ENCODE data around the gene INTS7. TPM values are rescaled to one million over a fixed set of nuclear protein-coding genes. Genes with fewer than 3 reads are reported as not detected.
"Not testable (repeated sequence)": the region's sequence is repeated elsewhere in the genome, so short reads cannot be mapped to it uniquely, and the experiment has no call there.

Gene INTS7
- total RNA-seq, 1 donor from 2014 or later = 19.1 TPM

DNA sequence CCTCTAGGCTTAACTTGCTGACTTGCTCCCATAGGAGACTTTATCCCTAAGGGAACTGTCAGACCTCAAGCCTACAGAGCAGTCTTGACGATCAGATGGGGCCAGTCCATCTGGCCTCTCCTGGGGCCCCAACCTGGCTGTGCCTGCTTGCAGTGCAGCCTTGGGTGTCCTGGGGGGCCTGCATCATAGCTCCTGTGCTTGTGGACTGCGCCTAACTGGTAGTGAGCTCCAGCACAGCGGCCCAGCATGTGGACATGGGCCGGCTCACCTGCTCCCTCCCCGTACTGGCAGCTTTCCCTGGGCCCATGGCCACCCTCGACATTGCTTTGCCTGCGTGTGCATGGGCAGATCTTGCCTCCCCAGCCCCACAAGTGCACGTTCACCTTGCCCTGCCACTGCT lies 76.1 kb downstream of the INTS7 start:
- H3K9me3 Mint-ChIP-seq = no peaks in the 10 kb centered on the region
- DNase-seq = no peak
- ChIA-PET CTCF (no interaction called here), POLR2A (no interaction called here)
- H3K27ac Mint-ChIP-seq = no peak overlapping the region
- no peak overlapping the region for H3K4me3 Mint-ChIP-seq
- H3K27me3 Mint-ChIP-seq = no peaks in the 10 kb centered on the region
- no peak for TF ChIP-seq CTCF (IDR thresholded peaks at IDR 0.05)
- intact Hi-C loops (cut with micrococcal nuclease) = no loop called here
- ATAC-seq (ENCODE audit: low read depth) = no peak
- peaks cover 48% of the 10 kb centered on the region for H3K36me3 Mint-ChIP-seq (ENCODE audit: low read depth)
- no peaks in the 10 kb centered on the region for H3K4me1 Mint-ChIP-seq

DNA sequence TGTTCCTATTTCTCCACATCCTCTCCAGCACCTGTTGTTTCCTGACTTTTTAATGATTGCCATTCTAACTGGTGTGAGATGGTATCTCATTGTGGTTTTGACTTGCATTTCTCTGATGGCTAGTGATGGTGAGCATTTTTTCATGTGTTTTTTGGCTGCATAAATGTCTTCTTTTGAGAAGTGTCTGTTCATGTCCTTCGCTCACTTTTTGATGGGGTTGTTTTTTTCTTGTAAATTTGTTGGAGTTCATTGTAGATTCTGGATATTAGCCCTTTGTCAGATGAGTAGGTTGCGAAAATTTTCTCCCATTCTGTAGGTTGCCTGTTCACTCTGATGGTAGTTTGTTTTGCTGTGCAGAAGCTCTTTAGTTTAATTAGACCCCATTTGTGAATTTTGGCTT lies 81.3 kb downstream of the INTS7 start:
- POLR2A ChIA-PET; H3K27me3 Mint-ChIP-seq; H3K9me3 Mint-ChIP-seq; H3K4me1 Mint-ChIP-seq; H3K27ac Mint-ChIP-seq; intact Hi-C loops (cut with micrococcal nuclease); ATAC-seq (ENCODE audit: low read depth); H3K4me3 Mint-ChIP-seq; CTCF ChIA-PET; DNase-seq: not testable (repeated sequence)
- H3K36me3 Mint-ChIP-seq (ENCODE audit: low read depth) = peaks cover 18% of the 10 kb centered on the region

GRCh38 chr1:211953543-211953942 lies 81.8 kb downstream of the INTS7 start:
- CTCF ChIA-PET; intact Hi-C loops (cut with micrococcal nuclease); H3K4me3 Mint-ChIP-seq; H3K9me3 Mint-ChIP-seq; H3K4me1 Mint-ChIP-seq; H3K27ac Mint-ChIP-seq; ATAC-seq (ENCODE audit: low read depth); DNase-seq; POLR2A ChIA-PET; H3K27me3 Mint-ChIP-seq: not testable (repeated sequence)
- H3K36me3 Mint-ChIP-seq (ENCODE audit: low read depth) = peaks cover 15% of the 10 kb centered on the region

DNA sequence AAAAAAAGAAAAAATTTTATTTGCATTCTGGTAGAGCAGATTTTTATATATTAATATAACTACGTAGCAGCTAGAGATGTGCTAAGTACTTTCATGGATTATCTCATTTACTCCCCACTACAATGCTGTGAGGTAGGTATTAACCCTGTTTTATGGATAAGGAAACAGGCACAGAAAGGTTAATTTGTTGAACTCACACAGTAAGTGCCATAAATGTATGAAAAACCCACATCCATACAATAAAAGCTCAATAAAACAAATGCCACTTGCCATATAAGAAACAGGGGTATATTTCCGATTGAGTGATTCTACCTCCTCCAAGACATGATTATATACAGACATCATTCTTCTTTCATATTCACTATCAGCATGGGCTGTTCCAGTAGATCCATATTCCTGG lies 83.1 kb downstream of the INTS7 start:
- no peak overlapping the region for H3K27ac Mint-ChIP-seq
- POLR2A ChIA-PET = interaction anchor here (0.6 kb wide), 1 partner anchor 411 kb away, joined by 3 read pairs; no protein-coding TSS in a partner anchor

DNA sequence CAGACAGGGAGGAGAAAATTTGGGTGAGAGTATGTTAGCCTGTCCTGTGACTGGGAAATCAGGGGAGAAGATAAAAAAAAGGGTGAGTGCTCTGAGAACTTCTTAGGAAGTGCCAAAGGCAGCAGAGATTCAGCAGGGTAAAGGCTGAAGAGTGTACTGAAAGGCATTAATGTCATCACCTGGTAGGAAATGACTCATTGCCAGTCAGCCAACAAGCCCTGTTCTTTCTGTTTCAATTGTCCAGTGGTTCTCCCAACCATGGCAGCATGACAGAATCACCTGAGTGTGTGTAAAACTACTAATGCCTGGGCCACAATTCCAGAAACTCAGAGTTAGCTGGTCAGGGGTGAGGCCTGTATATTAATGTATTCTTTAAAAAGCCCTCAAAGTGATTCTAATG lies 83.5 kb downstream of the INTS7 start:
- peaks cover 8% of the 10 kb centered on the region for H3K36me3 Mint-ChIP-seq (ENCODE audit: low read depth)

More for the DNA sequence above, 83.1 kb downstream of the INTS7 start:
- TF ChIP-seq CTCF (IDR thresholded peaks at IDR 0.05) = no peak
- Mint-ChIP-seq H3K4me1 (no peaks in the 10 kb centered on the region), H3K4me3 (no peak overlapping the region), H3K9me3 (no peaks in the 10 kb centered on the region), H3K27me3 (no peaks in the 10 kb centered on the region), H3K36me3 (ENCODE audit: low read depth) (peaks cover 12% of the 10 kb centered on the region)
- CTCF ChIA-PET = no interaction called here
- ATAC-seq (ENCODE audit: low read depth) (no peak), DNase-seq (no peak)
- intact Hi-C loops (cut with micrococcal nuclease) = no loop called here

DNA sequence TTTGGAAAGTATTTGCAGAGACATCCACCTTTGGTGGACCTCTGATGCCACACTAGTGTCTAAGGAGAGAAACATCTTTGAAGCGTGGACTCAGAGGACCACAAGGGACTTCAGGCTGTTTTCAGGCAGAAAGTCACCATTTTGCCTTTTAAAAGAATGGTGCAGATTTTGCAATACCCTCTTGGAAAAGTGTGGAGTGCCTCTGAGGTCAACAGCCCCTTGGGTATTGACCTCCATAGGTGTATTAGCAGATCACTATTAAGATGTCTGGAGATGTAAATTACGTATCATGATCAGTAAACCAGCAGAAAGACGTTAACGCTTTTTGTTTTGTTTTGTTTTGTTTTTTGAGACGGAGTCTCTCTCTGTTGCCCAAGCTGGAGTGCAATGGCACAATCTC lies 87.0 kb downstream of the INTS7 start:
- Mint-ChIP-seq H3K9me3 (no peaks in the 10 kb centered on the region), H3K27ac (no peak overlapping the region), H3K4me1 (no peaks in the 10 kb centered on the region), H3K36me3 (ENCODE audit: low read depth) (peaks cover 28% of the 10 kb centered on the region), H3K27me3 (no peaks in the 10 kb centered on the region), H3K4me3 (no peak overlapping the region)
- ATAC-seq (ENCODE audit: low read depth) (no peak), DNase-seq (no peak)
- intact Hi-C loops (cut with micrococcal nuclease) = no loop called here
- CTCF ChIA-PET = no interaction called here
- no peak for TF ChIP-seq CTCF (IDR thresholded peaks at IDR 0.05)
- POLR2A ChIA-PET = no interaction called here

More for the DNA sequence above, 83.5 kb downstream of the INTS7 start:
- Mint-ChIP-seq H3K27ac (no peak overlapping the region), H3K27me3 (no peaks in the 10 kb centered on the region), H3K9me3 (no peaks in the 10 kb centered on the region), H3K4me3 (no peak overlapping the region), H3K4me1 (no peaks in the 10 kb centered on the region)
- DNase-seq (no peak), ATAC-seq (ENCODE audit: low read depth) (no peak)
- no peak for TF ChIP-seq CTCF (IDR thresholded peaks at IDR 0.05)
- intact Hi-C loops (cut with micrococcal nuclease) = no loop called here
- ChIA-PET POLR2A (interaction anchor here (0.6 kb wide), 1 partner anchor 412 kb away, joined by 3 read pairs; no protein-coding TSS in a partner anchor), CTCF (no interaction called here)

Measured in activated B cell treated with CpG ODN at 0.5 μM for 24 hours (primary cell).